HG03575 (cell line): ENCODE measurements around the gene GSTT4.
"Not testable (repeated sequence)": the region's sequence is repeated elsewhere in the genome, so short reads cannot be mapped to it uniquely, and the experiment has no call there.

Experiments used
- ATAC-seq: cut with Tn5 transposase; IDR thresholded peaks from one replicate; pipeline ENCODE4 v1.9.1; 2021; ENCODE audit not compliant: unreplicated experiment, insufficient number of reproducible peaks, low FRiP score; ENCODE audit errors: extremely low read depth

The GSTT4 gene

GRCh38 chr22:23961084-23961771 is 44.0 kb downstream of the GSTT4 start, which contains the start of gene GSTT2B:
Gene GSTT2B, minus strand, starts transcription at chr22:23961195. Its CDS starts 64 bp downstream, at chr22:23961131.
- not testable (repeated sequence) for ATAC-seq

GRCh38 chr22:23956301-23956900 is 48.9 kb downstream of the GSTT4 start:
- not testable (repeated sequence) for ATAC-seq

GRCh38 chr22:23955886-23956285 is 49.4 kb downstream of the GSTT4 start:
- ATAC-seq, result not testable (repeated sequence)

DNA sequence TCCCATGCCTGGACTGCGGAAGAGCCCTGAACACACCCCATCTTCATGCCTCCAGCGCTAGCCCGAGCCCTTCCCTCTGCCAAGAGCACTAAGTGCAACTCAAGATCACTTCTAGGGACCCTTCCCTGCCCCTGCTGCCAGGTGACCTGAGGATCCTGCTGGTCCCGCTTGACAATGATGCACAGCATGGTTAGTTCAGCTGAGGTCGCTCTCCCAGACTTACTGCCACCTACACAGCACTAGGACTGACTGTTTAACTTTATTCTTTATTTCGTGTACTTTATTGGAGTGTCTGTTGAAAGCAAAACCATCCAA is 50.3 kb downstream of the GSTT4 start:
- ATAC-seq, result not testable (repeated sequence)

DNA sequence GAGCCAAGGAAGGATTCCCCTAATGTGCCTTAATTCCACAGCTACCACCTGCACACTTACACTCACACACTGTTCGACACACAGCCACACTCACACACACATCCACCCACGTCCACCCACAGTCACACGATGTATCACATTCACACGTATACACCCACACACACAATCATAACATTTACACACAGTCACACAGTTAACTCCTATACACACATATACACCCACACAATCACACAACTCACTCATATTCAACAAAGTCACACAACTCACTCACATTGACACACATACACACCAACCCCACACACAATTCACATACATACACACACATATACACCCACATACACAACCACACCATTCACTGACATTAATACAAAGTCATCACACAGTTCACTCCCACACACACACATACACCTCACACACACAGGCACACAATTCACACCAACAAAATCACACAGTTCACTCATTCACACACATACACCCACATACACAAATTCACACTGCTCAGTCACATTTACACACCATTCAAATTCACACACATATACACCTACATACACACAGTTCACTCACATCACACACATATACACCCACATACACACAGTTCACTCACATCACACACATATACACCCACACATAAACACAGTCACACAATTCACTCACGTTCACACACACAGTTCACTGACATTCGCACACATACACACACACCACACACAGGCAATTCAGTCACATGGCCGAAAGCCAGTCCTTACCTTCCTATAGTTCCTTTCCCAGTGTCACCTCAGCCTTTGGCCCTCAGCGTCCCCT is 50.9 kb downstream of the GSTT4 start:
- ATAC-seq, result not testable (repeated sequence)

DNA sequence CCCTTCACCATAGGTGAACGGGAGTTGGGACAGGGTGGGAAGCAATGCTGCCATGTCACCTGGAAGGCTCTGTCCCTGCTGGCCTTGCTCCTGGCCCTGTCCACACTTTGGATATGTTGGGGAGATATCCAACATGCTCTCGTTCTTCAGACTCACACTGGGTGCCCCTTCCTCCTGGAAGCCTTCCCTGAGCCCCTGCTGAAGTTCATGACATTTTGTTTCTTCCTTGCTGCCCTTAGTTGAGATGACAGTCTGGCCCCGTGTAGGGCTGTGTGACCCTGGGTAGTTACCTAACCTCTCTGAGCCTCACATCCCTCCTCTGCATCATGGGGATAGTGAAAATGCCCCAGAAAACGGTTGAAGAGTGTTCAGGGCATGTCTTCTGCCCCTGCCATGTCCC is 51.8 kb downstream of the GSTT4 start:
- not testable (repeated sequence) for ATAC-seq

DNA sequence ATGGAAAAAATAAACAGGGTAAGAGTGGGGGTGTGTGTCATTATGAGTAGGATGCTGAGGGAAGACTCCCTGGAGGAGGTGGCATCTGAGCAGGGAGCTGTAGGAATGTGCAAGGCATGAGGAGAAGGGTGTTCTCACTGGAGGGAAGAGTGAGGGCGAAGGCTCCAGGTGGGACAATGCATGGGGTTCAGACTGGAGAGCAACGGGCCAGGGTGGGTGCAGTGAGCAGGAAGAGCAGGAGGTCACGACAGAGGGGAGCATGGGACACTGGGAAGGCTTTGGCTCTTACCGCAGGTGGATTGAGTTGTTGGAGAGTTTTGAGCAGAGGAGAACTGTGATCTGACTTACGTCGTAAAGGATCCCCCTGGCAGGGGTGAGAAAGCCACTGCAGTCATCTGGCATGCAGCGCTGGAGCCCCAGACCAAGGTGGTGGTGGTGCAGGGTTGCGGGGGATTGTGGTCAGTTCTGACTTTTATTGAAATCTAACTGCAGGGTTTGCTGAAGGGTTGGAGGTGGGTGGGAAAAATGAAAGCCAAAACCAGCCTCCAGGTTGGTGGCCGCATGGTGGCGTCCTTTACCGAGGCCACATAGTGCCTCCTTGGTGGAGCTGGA is 52.4 kb downstream of the GSTT4 start:
- ATAC-seq, result not testable (repeated sequence)

- not testable (repeated sequence) for ATAC-seq
Observed at GRCh38 chr22:23951383-23951782, 53.9 kb downstream of the GSTT4 start.

DNA sequence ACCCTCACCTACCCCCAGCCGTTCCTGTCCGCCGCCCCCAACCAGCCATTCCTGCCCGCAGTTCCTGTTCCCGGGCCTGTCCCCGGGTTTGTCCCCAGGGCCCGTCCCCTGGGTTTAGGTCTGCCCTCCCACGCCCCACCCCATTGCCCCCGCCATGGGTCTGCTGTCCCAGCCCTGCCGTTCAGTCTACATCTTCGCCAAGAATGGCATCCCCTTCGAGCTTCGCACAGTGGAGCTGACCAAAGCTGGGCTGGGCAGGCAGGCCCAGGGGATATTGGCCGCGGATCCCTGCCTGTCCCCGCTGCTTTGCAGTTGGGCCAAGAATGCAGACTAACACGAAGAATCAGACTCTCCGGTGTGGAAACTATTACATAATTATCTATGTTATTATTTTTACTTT is 55.5 kb downstream of the GSTT4 start:
- not testable (repeated sequence) for ATAC-seq
